Kidney (tissue), 14 donors: Measurements from ENCODE around the gene SOX13. TPM values are rescaled to one million over a fixed set of nuclear protein-coding genes. Genes with fewer than 3 reads are reported as not detected.

Experiments used
- DNase-seq, 5 donors: peaks; one replicate each; pipeline ENCODE4 v3.0.0-alpha.2; 2013 to 2020
- FAIRE-seq: peaks from 2 replicates; lab custom pipeline; 2012; peaks lifted over from hg19 to GRCh38; lab: Jason Lieb, UNC
- H3K27ac ChIP-seq, 2 donors: one replicate each; pipeline ENCODE4 v1.7.0; 2013; ENCODE audit warnings: low read depth in 2 of 2, low read length in 2 of 2, inconsistent platforms in 1 of 2
- H3K27me3 ChIP-seq: one replicate; pipeline ENCODE4 v1.7.1; 2013; ENCODE audit warnings: low read length, inconsistent platforms; ENCODE audit not compliant: control insufficient read depth, insufficient read depth
- H3K36me3 ChIP-seq, 3 donors: one replicate each; pipeline versions ENCODE4 v1.7.0 to v1.7.1; 2013; ENCODE audit warnings: low read length in 3 of 3, control low read depth in 1 of 3, inconsistent platforms in 1 of 3; ENCODE audit not compliant: insufficient read depth in 3 of 3, control insufficient read depth in 2 of 3
- H3K4me1 ChIP-seq, 3 donors: one replicate each; pipeline versions ENCODE4 v1.7.0 to v1.7.1; 2013; ENCODE audit warnings: low read length in 3 of 3, inconsistent platforms in 1 of 3, low read depth in 1 of 3; ENCODE audit not compliant: control insufficient read depth in 2 of 3, insufficient read depth in 2 of 3
- H3K4me3 ChIP-seq, 3 donors: one replicate each; pipeline versions ENCODE4 v1.7.0 to v1.8.1; 2013; ENCODE audit warnings: low read length in 3 of 3, control low read depth in 1 of 3, inconsistent platforms in 1 of 3
- H3K9ac ChIP-seq, 3 donors: one replicate each; pipeline versions ENCODE4 v1.7.0 to v1.7.1; 2013; ENCODE audit warnings: low read length in 3 of 3, control low read depth in 1 of 3, inconsistent platforms in 1 of 3
- H3K9me3 ChIP-seq, 3 donors: one replicate each; pipeline versions ENCODE4 v1.7.0 to v1.7.1; 2013; ENCODE audit warnings: low read length in 3 of 3, control low read depth in 1 of 3, inconsistent platforms in 1 of 3; ENCODE audit not compliant: control insufficient read depth in 2 of 3, insufficient read depth in 1 of 3
- CTCF ChIP-seq: IDR thresholded peaks from 3 replicates; pipeline ENCODE4 v1.5.1; 2012; ENCODE audit warnings: mild to moderate bottlenecking, moderate library complexity, borderline replicate concordance; ENCODE audit not compliant: insufficient read depth; ENCODE audit errors: extremely low read depth
- intact Hi-C: fragments of 100-400 bp; cut with DNase I; formaldehyde crosslinking; loops from one replicate; pipeline ENCODE4 v1.11.1; 2022
- polyA plus RNA-seq: library from polyadenylated mRNA; stranded (reverse); fragments of 350-450 nt; fragmentation: Illumina TruSeq; extraction: RNeasy Lipid Tissue Mini Kit (QIAGEN cat#74804); gene quantifications from one replicate; pipeline ENCODE4 v1.2.3, GENCODE V29; 2014; ENCODE audit warnings: low read depth, low replicate concordance; ENCODE audit not compliant: insufficient read depth
- total RNA-seq: library from RNA; stranded (reverse); fragmentation: NEBNext Ultra II Directional; extraction: Animal tissue kit (Norgen Biotek cat#: 25700); gene quantifications from one replicate; pipeline ENCODE4 v1.2.1, GENCODE V29; 2021
- donor health status: control.
- donor health status: control.
- donor health status: control.
- donor health status: control.
- donor health status: control.
- donor health status: DM: yes; HTN: yes; CAD: no.
- donor health status: Normal renal cell carcinoma (clear cell type).

SOX13 gene
- total and polyA plus RNA-seq, 2 donors from 2014 or later, result 23.9 to 55.2 TPM

GRCh38 chr1:204113896-204114295 lies 41.0 kb downstream of the SOX13 start:
- Histone ChIP-seq H3K9ac (no peak overlapping the region), H3K36me3 (peaks cover 0 to 32% (median 18%) of the 10 kb centered on the region in 3 donors), H3K9me3 (no peaks in the 10 kb centered on the region), H3K4me3 (no peak overlapping the region), H3K27ac (no peak overlapping the region), H3K27me3 (no peaks in the 10 kb centered on the region), H3K4me1 (peaks cover 0 to 15% (median 13%) of the 10 kb centered on the region in 3 donors)
- DNase-seq, result peak in 1 of 5 donors; percentile 8
- intact Hi-C loops, result no loop called here
- TF ChIP-seq CTCF, result no peak
- no peak for FAIRE-seq

- Histone ChIP-seq H3K4me3 (no peak overlapping the region), H3K27ac (no peak overlapping the region), H3K36me3 (peaks cover 0 to 37% (median 21%) of the 10 kb centered on the region in 3 donors), H3K9ac (no peak overlapping the region), H3K27me3 (no peaks in the 10 kb centered on the region), H3K9me3 (no peaks in the 10 kb centered on the region), H3K4me1 (peaks cover 0 to 15% (median 13%) of the 10 kb centered on the region in 3 donors)
- intact Hi-C loops, result no loop called here
- FAIRE-seq (no peak), DNase-seq (peak in 1 of 5 donors; percentile 54)
- no peak for TF ChIP-seq CTCF
Measured at GRCh38 chr1:204114606-204115005, 41.7 kb downstream of the SOX13 start.

- Histone ChIP-seq H3K4me3 (no peak overlapping the region), H3K27ac (no peak overlapping the region), H3K27me3 (no peaks in the 10 kb centered on the region), H3K9ac (no peak overlapping the region), H3K9me3 (no peaks in the 10 kb centered on the region), H3K36me3 (peaks cover 0 to 41% (median 21%) of the 10 kb centered on the region in 3 donors), H3K4me1 (peaks cover 0 to 15% (median 13%) of the 10 kb centered on the region in 3 donors)
- FAIRE-seq (no peak), DNase-seq (peak in 1 of 5 donors; percentile 4)
- intact Hi-C loops, result no loop called here
- TF ChIP-seq CTCF, result no peak
Measured at GRCh38 chr1:204115116-204115515, 42.2 kb downstream of the SOX13 start.

GRCh38 chr1:204116539-204116938 lies 43.6 kb downstream of the SOX13 start:
- Histone ChIP-seq H3K4me3 (no peak overlapping the region), H3K36me3 (peaks cover 0 to 50% (median 21%) of the 10 kb centered on the region in 3 donors), H3K9ac (no peak overlapping the region), H3K27ac (no peak overlapping the region), H3K4me1 (peaks cover 0 to 8% (median 7%) of the 10 kb centered on the region in 3 donors), H3K27me3 (no peaks in the 10 kb centered on the region), H3K9me3 (no peaks in the 10 kb centered on the region)
- FAIRE-seq (no peak), DNase-seq (peak in 1 of 5 donors; percentile 32)
- intact Hi-C loops, result no loop called here
- no peak for TF ChIP-seq CTCF
